PC-3 (cell line): Measurements from ENCODE around the gene GRK7. TPM values are rescaled to one million over a fixed set of nuclear protein-coding genes. Genes with fewer than 3 reads are reported as not detected.

Experiments
- ATAC-seq: fragments of 200-7000 bp; cut with Tn5 transposase; 2 replicates; pipeline ENCODE4 v1.9.1; 2020; ENCODE audit warnings: mild to moderate bottlenecking, moderate library complexity
- BruUV-seq: library from RNA; stranded (reverse); fragments of 400-500 nt; replicated peaks from 2 replicates; lab custom pipeline; 2021; lab: Mats Ljungman, UMichigan
- CTCF ChIA-PET: fragments of 300-600 bp; sonication (Branson Sonifier 250); formaldehyde crosslinking; loops from one replicate; lab custom pipeline; 2022; ENCODE audit warnings: antibody characterized with exemption; lab: Charles Lee
- POLR2A ChIA-PET: fragments of 300-600 bp; sonication (Branson Sonifier 250); formaldehyde crosslinking; loops from one replicate; lab custom pipeline; 2022; ENCODE audit warnings: antibody characterized with exemption; ENCODE audit not compliant: unreplicated experiment; lab: Charles Lee
- DNase-seq: peaks from one replicate; pipeline ENCODE4 v3.0.0-alpha.2; 2015
- H2AFZ ChIP-seq: fragments of 300-600 bp; sonication (generic); 2 replicates; pipeline ENCODE4 v1.6.0; 2016; ENCODE audit warnings: antibody characterized with exemption, low read length
- H3F3A ChIP-seq: fragments of 300-600 bp; sonication (generic); one replicate; pipeline ENCODE4 v1.6.0; 2017; ENCODE audit warnings: antibody characterized with exemption, low read length, control low read depth, mild to moderate bottlenecking; ENCODE audit not compliant: unreplicated experiment
- H3K27ac ChIP-seq: fragments of 300-600 bp; sonication (generic); 2 replicates; pipeline ENCODE4 v1.5.1; 2016; ENCODE audit warnings: mild to moderate bottlenecking, low read length
- H3K27me3 ChIP-seq: fragments of 300-600 bp; sonication (generic); 2 replicates; pipeline ENCODE4 v1.6.1; 2016; ENCODE audit warnings: low read length, mixed read lengths
- H3K36me3 ChIP-seq: fragments of 300-600 bp; sonication (generic); 2 replicates; pipeline ENCODE4 v1.6.1; 2016; ENCODE audit warnings: low read depth, mixed run types, low read length, mixed read lengths
- H3K4me1 ChIP-seq: fragments of 300-600 bp; sonication (generic); 2 replicates; pipeline ENCODE4 v1.5.1; 2016; ENCODE audit warnings: low read length; ENCODE audit not compliant: insufficient read depth
- H3K4me2 ChIP-seq: fragments of 300-600 bp; sonication (generic); 2 replicates; pipeline ENCODE4 v1.6.0; 2016; ENCODE audit warnings: low read length
- H3K4me3 ChIP-seq: fragments of 300-600 bp; sonication (generic); 2 replicates; pipeline ENCODE4 v1.5.1; 2016; ENCODE audit warnings: mild to moderate bottlenecking, low read length, mixed read lengths
- H3K79me2 ChIP-seq: fragments of 300-600 bp; sonication (generic); 2 replicates; pipeline ENCODE4 v1.6.1; 2017; ENCODE audit warnings: low read length, mixed read lengths
- H3K9ac ChIP-seq: fragments of 300-600 bp; sonication (generic); 2 replicates; pipeline ENCODE4 v1.6.0; 2016; ENCODE audit warnings: mild to moderate bottlenecking, low read length
- H3K9me2 ChIP-seq: fragments of 300-600 bp; sonication (generic); replicated peaks from 2 replicates; pipeline ENCODE4 v1.6.1; 2016; ENCODE audit warnings: mixed run types, low read length, mixed read lengths
- H3K9me3 ChIP-seq: fragments of 300-600 bp; sonication (generic); 2 replicates; pipeline ENCODE4 v1.6.1; 2016; ENCODE audit warnings: low read length, mixed read lengths
- H4K20me1 ChIP-seq: fragments of 300-600 bp; sonication (generic); 2 replicates; pipeline ENCODE4 v1.6.1; 2016; ENCODE audit warnings: low read length, mixed read lengths
- EZH2 ChIP-seq: fragments of 300-600 bp; sonication (generic); IDR thresholded peaks from one replicate; pipeline ENCODE4 v1.6.1; 2017; ENCODE audit warnings: antibody characterized with exemption, mild to moderate bottlenecking, low read length; ENCODE audit not compliant: unreplicated experiment
- EZH2phosphoT487 ChIP-seq: fragments of 300-600 bp; sonication (generic); IDR thresholded peaks from 2 replicates; pipeline ENCODE4 v1.6.1; 2018; ENCODE audit warnings: mild to moderate bottlenecking, antibody characterized with exemption, low read length, borderline replicate concordance
- intact Hi-C: fragments of 100-400 bp; cut with micrococcal nuclease; formaldehyde crosslinking; loops from 2 replicates; pipeline ENCODE4 v1.9.0; 2023
- total RNA-seq: library from RNA; depleted of rRNA; stranded (reverse); fragments of >200 nt; gene quantifications from 2 replicates; pipeline ENCODE4 v1.2.3, GENCODE V29; 2014
- TF ChIP-seq, protein P1 (sequence below): fragments of 300-600 bp; sonication (generic); conservative IDR thresholded peaks from 2 replicates; pipeline ENCODE4 v1.5.1; 2017; ENCODE audit warnings: antibody characterized with exemption, low read depth, mild to moderate bottlenecking, low read length

Gene GRK7
- total RNA-seq, 1 experiment from 2014 or later = not detected

DNA sequence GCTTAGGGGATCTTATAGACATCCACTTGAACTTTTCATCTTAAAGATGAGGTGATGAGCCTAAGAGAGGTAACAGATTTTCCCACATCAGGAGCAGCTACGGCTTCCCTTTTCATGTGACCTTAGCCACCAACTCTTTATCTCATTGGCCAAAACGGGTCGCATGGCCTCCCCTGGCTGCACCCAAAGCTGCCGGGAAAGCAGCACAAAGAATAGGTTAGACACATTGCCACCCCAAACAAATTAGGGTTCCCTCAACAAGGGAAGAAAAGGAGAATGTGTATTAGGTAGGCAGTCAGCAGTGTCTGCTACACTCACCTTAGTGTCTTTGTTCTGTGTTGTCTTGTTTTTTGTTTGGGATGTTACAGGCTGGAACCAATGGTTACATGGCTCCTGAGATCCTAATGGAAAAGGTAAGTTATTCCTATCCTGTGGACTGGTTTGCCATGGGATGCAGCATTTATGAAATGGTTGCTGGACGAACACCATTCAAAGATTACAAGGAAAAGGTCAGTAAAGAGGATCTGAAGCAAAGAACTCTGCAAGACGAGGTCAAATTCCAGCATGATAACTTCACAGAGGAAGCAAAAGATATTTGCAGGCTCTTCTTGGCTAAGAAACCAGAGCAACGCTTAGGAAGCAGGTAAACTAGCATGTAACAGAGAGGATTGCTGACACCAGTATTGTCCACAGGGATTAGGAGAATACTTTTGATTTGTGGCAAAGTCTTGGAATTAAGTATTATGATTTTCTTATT, 44.2 kb downstream of the GRK7 start:
- Histone ChIP-seq H3K36me3 (no peaks in the 10 kb centered on the region), H3F3A (no peaks in the 10 kb centered on the region), H3K79me2 (no peaks in the 10 kb centered on the region), H3K9ac (no peak overlapping the region), H2AFZ (no peak overlapping the region), H4K20me1 (no peaks in the 10 kb centered on the region), H3K27me3 (no peaks in the 10 kb centered on the region), H3K9me2 (no peaks in the 10 kb centered on the region), H3K9me3 (no peaks in the 10 kb centered on the region), H3K4me1 (no peaks in the 10 kb centered on the region), H3K4me3 (no peak overlapping the region), H3K4me2 (no peak overlapping the region), H3K27ac (no peak overlapping the region)
- ChIA-PET CTCF (no interaction called here), POLR2A (interaction anchor here (0.6 kb wide), 1 partner anchor 11 kb away, joined by 5 read pairs; no protein-coding TSS in a partner anchor)
- TF ChIP-seq, protein P1, sequence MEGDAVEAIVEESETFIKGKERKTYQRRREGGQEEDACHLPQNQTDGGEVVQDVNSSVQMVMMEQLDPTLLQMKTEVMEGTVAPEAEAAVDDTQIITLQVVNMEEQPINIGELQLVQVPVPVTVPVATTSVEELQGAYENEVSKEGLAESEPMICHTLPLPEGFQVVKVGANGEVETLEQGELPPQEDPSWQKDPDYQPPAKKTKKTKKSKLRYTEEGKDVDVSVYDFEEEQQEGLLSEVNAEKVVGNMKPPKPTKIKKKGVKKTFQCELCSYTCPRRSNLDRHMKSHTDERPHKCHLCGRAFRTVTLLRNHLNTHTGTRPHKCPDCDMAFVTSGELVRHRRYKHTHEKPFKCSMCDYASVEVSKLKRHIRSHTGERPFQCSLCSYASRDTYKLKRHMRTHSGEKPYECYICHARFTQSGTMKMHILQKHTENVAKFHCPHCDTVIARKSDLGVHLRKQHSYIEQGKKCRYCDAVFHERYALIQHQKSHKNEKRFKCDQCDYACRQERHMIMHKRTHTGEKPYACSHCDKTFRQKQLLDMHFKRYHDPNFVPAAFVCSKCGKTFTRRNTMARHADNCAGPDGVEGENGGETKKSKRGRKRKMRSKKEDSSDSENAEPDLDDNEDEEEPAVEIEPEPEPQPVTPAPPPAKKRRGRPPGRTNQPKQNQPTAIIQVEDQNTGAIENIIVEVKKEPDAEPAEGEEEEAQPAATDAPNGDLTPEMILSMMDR = no peak
- TF ChIP-seq EZH2 = no peak
- TF ChIP-seq EZH2phosphoT487 = no peak
- no TSS peak for BruUV-seq
- ATAC-seq (no peak), DNase-seq (no peak)
- intact Hi-C loops = no loop called here

DNA sequence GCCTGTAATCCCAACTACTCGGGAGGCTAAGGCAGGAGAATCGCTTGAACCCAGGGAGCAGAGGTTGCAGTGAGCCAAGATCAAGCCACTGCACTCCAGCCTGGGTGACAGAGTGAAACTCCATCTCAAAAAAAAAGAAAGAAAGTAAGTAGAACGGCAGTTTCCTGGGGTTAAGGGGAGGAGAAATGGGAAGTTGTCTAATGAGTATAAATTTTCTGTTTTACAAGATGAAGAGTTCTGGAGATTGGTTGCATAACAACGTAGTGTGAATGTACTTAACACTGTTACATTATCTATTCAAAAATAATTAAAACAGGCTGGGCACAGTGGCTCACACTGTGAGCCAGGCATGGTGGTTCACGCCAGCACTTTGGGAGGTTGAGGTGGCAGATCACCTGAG, 45.4 kb downstream of the GRK7 start:
- TF ChIP-seq EZH2 (no peak), EZH2phosphoT487 (no peak)
- TF ChIP-seq, protein P1 = no peak
- no peak overlapping the region for H3K4me2 ChIP-seq
- no peaks in the 10 kb centered on the region for H3K27me3 ChIP-seq
- H4K20me1 ChIP-seq = no peaks in the 10 kb centered on the region
- DNase-seq = no peak
- no peaks in the 10 kb centered on the region for H3K36me3 ChIP-seq
- no peaks in the 10 kb centered on the region for H3K79me2 ChIP-seq
- no peak overlapping the region for H3K4me3 ChIP-seq
- no peaks in the 10 kb centered on the region for H3K9me3 ChIP-seq
- no peak overlapping the region for H2AFZ ChIP-seq
- H3F3A ChIP-seq = no peaks in the 10 kb centered on the region
- H3K9me2 ChIP-seq = no peaks in the 10 kb centered on the region
- ChIA-PET CTCF (no interaction called here), POLR2A (no interaction called here)
- H3K27ac ChIP-seq = no peak overlapping the region
- no peak for ATAC-seq
- no peaks in the 10 kb centered on the region for H3K4me1 ChIP-seq
- H3K9ac ChIP-seq = no peak overlapping the region
- no TSS peak for BruUV-seq
- intact Hi-C loops = no loop called here

DNA sequence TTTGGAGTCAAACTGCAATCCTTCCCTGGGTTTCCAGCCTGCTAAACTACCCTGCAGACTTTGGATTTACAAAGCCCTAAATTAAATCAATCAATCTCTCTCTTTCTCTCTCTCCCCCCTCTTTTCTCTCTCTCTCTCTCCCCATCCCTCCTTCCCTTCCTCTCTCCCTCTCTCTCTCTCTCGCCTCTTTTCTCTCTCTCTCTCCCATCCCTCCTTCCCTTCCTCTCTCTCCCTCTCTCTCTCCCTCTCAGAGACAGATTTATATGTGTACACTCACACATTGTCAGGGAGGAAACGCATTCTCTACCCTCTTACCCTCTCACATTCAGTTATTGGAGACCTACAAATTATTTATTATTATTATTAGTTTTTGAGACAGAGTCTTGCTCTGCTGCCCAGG, 47.0 kb downstream of the GRK7 start:
- H3K4me2 ChIP-seq = no peak overlapping the region
- no peaks in the 10 kb centered on the region for H3K27me3 ChIP-seq
- no peaks in the 10 kb centered on the region for H3F3A ChIP-seq
- TF ChIP-seq, protein P1 = no peak
- no peak overlapping the region for H2AFZ ChIP-seq
- H3K9me3 ChIP-seq = no peaks in the 10 kb centered on the region
- POLR2A ChIA-PET = no interaction called here
- no peaks in the 10 kb centered on the region for H3K36me3 ChIP-seq
- CTCF ChIA-PET = no interaction called here
- DNase-seq (no peak), ATAC-seq (no peak)
- no peak overlapping the region for H3K27ac ChIP-seq
- no peaks in the 10 kb centered on the region for H4K20me1 ChIP-seq
- H3K9ac ChIP-seq = no peak overlapping the region
- intact Hi-C loops = no loop called here
- no peaks in the 10 kb centered on the region for H3K4me1 ChIP-seq
- no peaks in the 10 kb centered on the region for H3K9me2 ChIP-seq
- H3K4me3 ChIP-seq = no peak overlapping the region
- no TSS peak for BruUV-seq
- H3K79me2 ChIP-seq = no peaks in the 10 kb centered on the region
